AG04450 (cell line): ENCODE data around the gene OSBP. TPM values are rescaled to one million over a fixed set of nuclear protein-coding genes. Genes with fewer than 3 reads are reported as not detected.

Source experiments
- CTCF ChIA-PET: fragments of 300-600, 350-600 bp; formaldehyde crosslinking; extraction: SDS; loops from one replicate; lab custom pipeline; 2022; ENCODE audit warnings: antibody characterized with exemption, inconsistent platforms; lab: Charles Lee
- POLR2A ChIA-PET: fragments of 350-600 bp; formaldehyde crosslinking; extraction: SDS; loops from one replicate; lab custom pipeline; 2021; ENCODE audit warnings: antibody characterized with exemption, inconsistent platforms; lab: Yijun Ruan, JAX
- DNase-seq: peaks from one replicate; pipeline ENCODE4 v3.0.0-alpha.2; 2011; ENCODE audit warnings: low read depth, low spot score
- H3K27ac ChIP-seq: one replicate; pipeline ENCODE4 v1.5.1; 2012; ENCODE audit warnings: low read depth, low read length, control low read depth
- H3K27me3 ChIP-seq: one replicate; pipeline ENCODE4 v1.6.0; 2012; ENCODE audit warnings: low read length; ENCODE audit not compliant: control insufficient read depth, insufficient read depth
- H3K4me3 ChIP-seq: 2 replicates; pipeline ENCODE4 v1.5.1; 2011; ENCODE audit warnings: mild to moderate bottlenecking, low read depth, low read length, control low read depth
- H3K9me3 ChIP-seq: 2 replicates; pipeline ENCODE4 v1.5.1; 2012; ENCODE audit warnings: low read length; ENCODE audit not compliant: control insufficient read depth, insufficient read depth
- CTCF ChIP-seq: IDR thresholded peaks from 2 replicates; pipeline ENCODE4 v1.5.1; 2011; ENCODE audit warnings: low read depth, low read length, control low read depth, inconsistent platforms
- polyA minus RNA-seq: library from RNA; depleted of rRNA, polyadenylated mRNA; stranded (reverse); fragments of >200 nt; gene quantifications from 2 replicates; pipeline ENCODE4 v1.2.3, GENCODE V29; 2011; rRNA and poly(A)+ RNA removed
- polyA plus RNA-seq: library from polyadenylated mRNA; depleted of rRNA; stranded (reverse); fragments of >200 nt; gene quantifications from 2 replicates; pipeline ENCODE4 v1.2.3, GENCODE V29; 2011; rRNA removed

The OSBP gene
- polyA plus RNA-seq, result 28.4 and 30.4 TPM in 2 replicates
- polyA minus RNA-seq, result 28.4 and 35.0 TPM in 2 replicates

GRCh38 chr11:59615637-59616395 lies at the start of gene OSBP:
OSBP (minus strand) TSS chr11:59615774; CDS start chr11:59615664, 110 bp downstream.
- TF ChIP-seq CTCF, result no peak
- ChIA-PET CTCF (interaction anchor here (1.1 kb wide), 1 partner anchor 78 kb away, joined by 3 read pairs; no protein-coding TSS in a partner anchor), POLR2A (interaction anchor here (0.5 to 1.6 kb wide), 8 partner anchors 12 to 711 kb away, joined by 3 to 9 read pairs (median 4); partner anchors contain the start of gene PATL1)

DNA sequence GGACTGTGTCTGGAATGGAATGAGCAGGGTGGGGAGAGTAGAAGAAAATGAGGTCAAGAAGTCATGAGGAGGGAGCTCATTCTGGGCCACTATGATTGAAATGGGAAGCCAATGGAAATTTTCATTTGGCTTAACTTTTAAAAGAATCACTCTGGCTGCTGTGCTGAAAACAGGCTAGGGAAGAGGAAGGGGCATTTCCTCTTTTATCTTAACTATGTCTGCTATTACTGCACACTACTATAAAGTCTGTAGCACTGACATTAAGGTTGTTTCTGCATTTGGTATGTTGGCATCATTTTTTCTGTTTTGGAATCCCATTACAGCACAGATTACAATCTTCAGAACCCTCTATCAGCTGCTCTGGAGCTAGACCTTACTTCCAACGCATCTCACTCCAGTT lies 45.0 kb upstream of the OSBP start:
- Histone ChIP-seq H3K4me3 (no peak overlapping the region), H3K27ac (no peak overlapping the region), H3K27me3 (no peaks in the 10 kb centered on the region), H3K9me3 (no peaks in the 10 kb centered on the region)
- POLR2A ChIA-PET, result interaction anchor here (0.6 kb wide), 1 partner anchor 45 kb away, joined by 3 read pairs; the partner anchor contains the start of gene OSBP
- no peak for DNase-seq
- no peak for TF ChIP-seq CTCF
- CTCF ChIA-PET, result no interaction called here

More at GRCh38 chr11:59615637-59616395, at the start of gene OSBP:
- DNase-seq, result peak; percentile 100
- peaks cover 2% of the 10 kb centered on the region; the same call in 1 of the 2 replicates for H3K9me3 ChIP-seq
- H3K27me3 ChIP-seq, result no peaks in the 10 kb centered on the region
- H3K4me3 ChIP-seq, result peak within 1 kb of the TSS; percentile 98
- peak within 1 kb of the TSS; percentile 90 for H3K27ac ChIP-seq

GRCh38 chr11:59659981-59660380 lies 44.4 kb upstream of the OSBP start:
- Histone ChIP-seq H3K27ac (no peak overlapping the region), H3K27me3 (no peaks in the 10 kb centered on the region), H3K9me3 (no peaks in the 10 kb centered on the region), H3K4me3 (no peak overlapping the region)
- CTCF ChIA-PET, result no interaction called here
- no peak for DNase-seq
- TF ChIP-seq CTCF, result no peak
- POLR2A ChIA-PET, result interaction anchor here (0.6 kb wide), 1 partner anchor 8 kb away, joined by 3 read pairs; no protein-coding TSS in a partner anchor

DNA sequence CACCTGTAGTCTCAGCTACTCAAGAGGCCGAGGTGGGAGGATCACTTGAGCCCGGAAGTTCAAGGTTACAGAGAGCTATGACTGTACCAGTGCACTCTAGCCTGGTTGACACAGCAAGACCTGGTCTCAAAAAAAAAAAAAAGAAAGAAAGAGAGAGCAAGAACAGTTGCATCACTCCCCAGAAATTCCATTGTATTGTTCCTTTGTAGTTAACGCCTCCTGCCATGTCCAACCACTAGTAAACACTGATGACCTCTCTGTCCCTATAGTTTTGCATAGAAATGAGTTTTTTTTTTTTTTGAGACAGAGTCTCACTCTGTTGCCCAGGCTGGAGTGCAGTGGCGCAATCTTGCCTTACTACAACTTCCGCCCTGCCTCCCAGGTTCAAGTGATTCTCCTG lies 42.5 kb upstream of the OSBP start:
- ChIA-PET POLR2A (no interaction called here), CTCF (interaction anchor here (0.6 kb wide), 1 partner anchor 13 kb away, joined by 3 read pairs; no protein-coding TSS in a partner anchor)
- no peak for DNase-seq
- no peak overlapping the region for H3K27ac ChIP-seq
- H3K27me3 ChIP-seq, result no peaks in the 10 kb centered on the region
- no peaks in the 10 kb centered on the region for H3K9me3 ChIP-seq
- no peak overlapping the region for H3K4me3 ChIP-seq
- TF ChIP-seq CTCF, result no peak

DNA sequence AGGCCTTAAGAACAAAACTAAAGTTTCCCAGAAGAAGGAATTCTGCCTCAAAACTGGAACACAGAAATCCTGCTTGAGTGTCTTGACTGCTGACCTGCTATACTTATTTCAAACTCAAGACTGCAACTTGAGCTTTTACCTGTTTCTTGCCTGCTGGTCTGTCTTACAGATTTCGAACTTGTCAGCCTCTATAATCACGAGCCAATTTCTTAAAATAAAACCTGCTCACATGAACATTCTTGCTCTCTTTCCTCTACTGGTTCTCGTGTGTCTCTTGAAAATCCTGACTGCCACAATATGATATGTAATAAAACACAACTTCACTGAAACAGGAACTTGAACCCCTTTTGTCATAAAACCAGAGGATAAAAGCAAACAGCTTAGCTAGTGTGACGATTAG lies 39.3 kb upstream of the OSBP start:
- CTCF ChIA-PET, result interaction anchor here (0.6 to 1.3 kb wide), 2 partner anchors 118 to 147 kb away, joined by 3 read pairs; no protein-coding TSS in a partner anchor
- POLR2A ChIA-PET, result no interaction called here
- no peaks in the 10 kb centered on the region for H3K27me3 ChIP-seq
- no peak for DNase-seq
- no peak overlapping the region for H3K27ac ChIP-seq
- H3K9me3 ChIP-seq, result no peaks in the 10 kb centered on the region
- no peak for TF ChIP-seq CTCF
- H3K4me3 ChIP-seq, result no peak overlapping the region
